Gastroesophageal sphincter (tissue), 3 donors: ENCODE results near the gene ERBB4.

ENCODE experiments used
- CTCF ChIP-seq, 4 experiments: fragments of 200-600 bp in 2 of 4; fragments of 450-650 bp in 2 of 4; sonication (generic) in 1 of 4; IDR thresholded peaks; one replicate each; pipeline ENCODE4 v1.5.1; 2017 to 2019; ENCODE audit warnings: antibody characterized with exemption in 4 of 4, mild to moderate bottlenecking in 2 of 4, moderate library complexity in 2 of 4
- EP300 ChIP-seq: sonication (generic); formaldehyde crosslinking; IDR thresholded peaks from one replicate; pipeline ENCODE4 v1.6.1; 2017; ENCODE audit warnings: antibody characterized with exemption, mild to moderate bottlenecking
- POLR2A ChIP-seq, 2 donors: fragments of 450-650 bp; IDR thresholded peaks; one replicate each; pipeline ENCODE4 v1.6.1; 2017; ENCODE audit warnings: antibody characterized with exemption in 2 of 2, mild to moderate bottlenecking in 2 of 2, moderate library complexity in 1 of 2
- POLR2AphosphoS5 ChIP-seq: sonication (generic); formaldehyde crosslinking; IDR thresholded peaks from one replicate; pipeline ENCODE4 v1.6.1; 2017; ENCODE audit warnings: antibody characterized with exemption

- TF ChIP-seq EP300, result no peak
- TF ChIP-seq POLR2A (IDR thresholded peaks at IDR 0.05), result no peak
- no peak for TF ChIP-seq CTCF (IDR thresholded peaks at IDR 0.05)
- TF ChIP-seq POLR2AphosphoS5, result no peak
Observed at GRCh38 chr2:212145121-212145520, 393.5 kb downstream of the ERBB4 start.
